Fibroblast of lung (primary cell): ENCODE data around the gene ZNF664. TPM values are rescaled to one million over a fixed set of nuclear protein-coding genes. Genes with fewer than 3 reads are reported as not detected.
A peak's percentile ranks its signal among the peaks of the same experiment; 100 is the strongest.

ENCODE experiments used
- DNase-seq, 2 donors: peaks; one replicate each; pipeline versions ENCODE4 v3.0.0 to v3.0.0-alpha.2; 2010; ENCODE audit warnings: low read depth in 2 of 2
- H2AFZ ChIP-seq: 2 replicates; pipeline ENCODE4 v1.5.1; 2012; ENCODE audit warnings: low read length, control low read depth, inconsistent platforms
- H3K27ac ChIP-seq: 2 replicates; pipeline ENCODE4 v1.5.1; 2011; ENCODE audit warnings: low read length, control low read depth; ENCODE audit not compliant: insufficient read depth
- H3K27me3 ChIP-seq: 2 replicates; pipeline ENCODE4 v1.5.1; 2011; ENCODE audit warnings: mild to moderate bottlenecking, low read length; ENCODE audit not compliant: control insufficient read depth, insufficient read depth
- H3K36me3 ChIP-seq: 2 replicates; pipeline ENCODE4 v1.5.1; 2011; ENCODE audit warnings: low read length; ENCODE audit not compliant: control insufficient read depth, insufficient read depth
- H3K4me1 ChIP-seq: 2 replicates; pipeline ENCODE4 v1.5.1; 2011; ENCODE audit warnings: low read length; ENCODE audit not compliant: control insufficient read depth, insufficient read depth; ENCODE audit errors: extremely low read depth
- H3K4me2 ChIP-seq: 2 replicates; pipeline ENCODE4 v1.5.1; 2011; ENCODE audit warnings: low read length, control low read depth; ENCODE audit not compliant: insufficient read depth; ENCODE audit errors: extremely low read depth
- H3K4me3 ChIP-seq, 4 experiments: fragments of 200-600 bp in 1 of 4; sonication (generic) in 1 of 4; replicated peaks in 1 of 4; 2 replicates each; pipeline ENCODE4 v1.5.1; 2011 to 2016; ENCODE audit warnings: low read length in 4 of 4, low read depth in 3 of 4, mild to moderate bottlenecking in 3 of 4, control low read depth in 2 of 4, inconsistent platforms in 1 of 4, mixed read lengths in 1 of 4; ENCODE audit not compliant: insufficient read depth in 1 of 4; ENCODE audit errors: control extremely low read depth in 1 of 4
- H3K79me2 ChIP-seq: 2 replicates; pipeline ENCODE4 v1.5.1; 2012; ENCODE audit warnings: mild to moderate bottlenecking, low read length, inconsistent platforms; ENCODE audit not compliant: control insufficient read depth, insufficient read depth
- H3K9ac ChIP-seq: 2 replicates; pipeline ENCODE4 v1.5.1; 2011; ENCODE audit warnings: mild to moderate bottlenecking, low read length, control low read depth; ENCODE audit not compliant: insufficient read depth
- H3K9me3 ChIP-seq: 2 replicates; pipeline ENCODE4 v1.5.1; 2012; ENCODE audit warnings: low read depth, low read length; ENCODE audit not compliant: control insufficient read depth, insufficient read depth
- H4K20me1 ChIP-seq: 2 replicates; pipeline ENCODE4 v1.5.1; 2011; ENCODE audit warnings: low read length; ENCODE audit not compliant: control insufficient read depth, insufficient read depth; ENCODE audit errors: extremely low read depth
- EZH2 ChIP-seq: IDR thresholded peaks from 2 replicates; pipeline ENCODE4 v1.5.1; 2012; ENCODE audit warnings: low read length, control low read depth, mild to moderate bottlenecking; ENCODE audit errors: missing control alignments
- polyA plus RNA-seq, 2 donors: library from polyadenylated mRNA; depleted of rRNA in 1 of 2; stranded (reverse) in 1 of 2; unstranded in 1 of 2; fragments of >200 nt; gene quantifications; 2 replicates each; pipeline ENCODE4 v1.2.1, GENCODE V29; 2011 to 2012; ENCODE audit warnings: missing spikeins in 1 of 2
- total RNA-seq: library from RNA; depleted of rRNA; stranded (reverse); fragments of >200 nt; gene quantifications from 2 replicates; pipeline ENCODE4 v1.2.1, GENCODE V29; 2014
- TF ChIP-seq, protein P1 (sequence below), 2 donors: IDR thresholded peaks in 1 of 2; conservative IDR thresholded peaks in 1 of 2; 1 replicate in 1 of 2; 2 replicates in 1 of 2; pipeline ENCODE4 v1.5.1; 2011 to 2012; ENCODE audit warnings: low read length in 2 of 2, control low read depth in 1 of 2, inconsistent platforms in 1 of 2, low read depth in 1 of 2, mild to moderate bottlenecking in 1 of 2

Gene ZNF664
- total and polyA plus RNA-seq, 2 donors (not counting 1 experiment from before 2014, with no cell fraction given), result 43.9 to 55.1 TPM

DNA sequence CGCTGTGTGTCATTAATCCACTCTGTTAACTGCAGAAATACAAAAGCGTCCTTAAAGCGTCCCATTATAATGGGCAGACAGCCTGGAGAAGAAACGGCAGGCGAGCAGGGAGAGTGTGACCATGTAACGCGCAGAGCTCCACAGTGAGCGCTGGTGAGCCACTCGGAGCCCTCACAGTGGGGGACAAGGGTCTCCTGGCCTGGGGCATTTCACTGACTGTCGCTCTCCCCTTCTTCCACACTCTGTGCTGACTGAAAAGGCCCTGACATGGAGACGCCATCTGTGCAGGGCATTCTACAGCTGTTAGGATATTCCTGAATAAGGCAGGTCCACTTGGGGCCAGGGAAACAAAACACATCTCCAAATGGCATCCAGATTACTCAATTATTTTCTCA, 24.6 kb upstream of the ZNF664 start:
- no peak for DNase-seq
- Histone ChIP-seq H3K9ac (no peak overlapping the region), H3K27me3 (no peaks in the 10 kb centered on the region), H3K36me3 (no peaks in the 10 kb centered on the region), H3K4me3 (no peak overlapping the region), H3K27ac (no peak overlapping the region), H3K4me2 (no peak overlapping the region), H3K4me1 (peaks cover 2% of the 10 kb centered on the region), H3K9me3 (no peaks in the 10 kb centered on the region), H4K20me1 (no peaks in the 10 kb centered on the region), H3K79me2 (no peaks in the 10 kb centered on the region), H2AFZ (no peak overlapping the region)
- TF ChIP-seq, protein P1, sequence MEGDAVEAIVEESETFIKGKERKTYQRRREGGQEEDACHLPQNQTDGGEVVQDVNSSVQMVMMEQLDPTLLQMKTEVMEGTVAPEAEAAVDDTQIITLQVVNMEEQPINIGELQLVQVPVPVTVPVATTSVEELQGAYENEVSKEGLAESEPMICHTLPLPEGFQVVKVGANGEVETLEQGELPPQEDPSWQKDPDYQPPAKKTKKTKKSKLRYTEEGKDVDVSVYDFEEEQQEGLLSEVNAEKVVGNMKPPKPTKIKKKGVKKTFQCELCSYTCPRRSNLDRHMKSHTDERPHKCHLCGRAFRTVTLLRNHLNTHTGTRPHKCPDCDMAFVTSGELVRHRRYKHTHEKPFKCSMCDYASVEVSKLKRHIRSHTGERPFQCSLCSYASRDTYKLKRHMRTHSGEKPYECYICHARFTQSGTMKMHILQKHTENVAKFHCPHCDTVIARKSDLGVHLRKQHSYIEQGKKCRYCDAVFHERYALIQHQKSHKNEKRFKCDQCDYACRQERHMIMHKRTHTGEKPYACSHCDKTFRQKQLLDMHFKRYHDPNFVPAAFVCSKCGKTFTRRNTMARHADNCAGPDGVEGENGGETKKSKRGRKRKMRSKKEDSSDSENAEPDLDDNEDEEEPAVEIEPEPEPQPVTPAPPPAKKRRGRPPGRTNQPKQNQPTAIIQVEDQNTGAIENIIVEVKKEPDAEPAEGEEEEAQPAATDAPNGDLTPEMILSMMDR (conservative IDR thresholded peaks at IDR 0.05 in 1 of 2, IDR thresholded peaks at IDR 0.05 in 1 of 2; ENCODE audit: low read depth in 1 of 2, low read length in 2 of 2), result no peak
- TF ChIP-seq EZH2, result no peak

DNA sequence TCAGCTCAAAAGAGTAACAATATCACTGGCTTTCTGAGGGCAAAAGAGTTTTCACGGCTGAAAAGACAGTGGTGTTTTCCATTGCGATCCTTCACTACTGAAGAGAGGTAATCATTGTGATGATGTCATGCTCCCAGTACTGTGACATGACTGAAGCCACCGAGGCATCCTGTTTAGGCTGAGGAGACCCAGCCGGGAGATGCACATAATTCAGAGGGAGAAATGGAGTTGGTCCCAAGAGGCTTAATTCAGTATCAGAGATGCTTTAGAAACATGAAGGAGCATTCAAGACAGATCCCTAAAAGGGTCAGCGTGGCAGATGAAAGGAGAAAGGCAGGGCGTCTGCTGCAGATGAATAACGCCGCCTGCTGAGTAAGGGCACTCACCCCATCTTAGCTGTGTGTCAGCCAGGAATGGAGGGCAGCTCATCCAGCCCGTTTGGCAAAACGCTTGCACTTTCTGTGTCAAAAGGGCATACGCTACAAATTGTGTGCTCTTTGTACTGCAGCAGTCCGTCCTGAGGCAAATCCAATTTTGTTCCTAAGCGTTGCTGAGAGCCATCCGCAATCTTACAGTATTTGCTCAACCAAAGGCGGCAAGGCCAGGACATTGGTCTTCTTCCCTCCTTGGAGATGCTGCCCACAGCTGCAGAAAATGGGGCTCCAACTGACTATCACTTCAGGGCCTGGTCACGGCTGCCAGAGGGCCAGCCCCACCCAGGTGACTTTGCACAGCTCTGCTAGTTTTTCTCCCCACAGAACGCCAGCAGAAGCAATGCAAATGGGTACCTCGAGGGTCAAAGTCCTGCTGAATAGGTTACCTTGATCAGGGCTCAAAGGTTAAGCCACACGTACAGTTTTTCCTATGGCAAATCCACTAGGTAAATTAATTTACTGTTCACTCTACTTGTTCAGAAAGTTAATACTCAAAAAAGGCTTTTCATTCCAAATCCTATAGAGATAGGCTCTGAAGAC, 23.9 kb upstream of the ZNF664 start:
- H3K4me2 ChIP-seq, result no peak overlapping the region
- H3K36me3 ChIP-seq, result no peaks in the 10 kb centered on the region
- H2AFZ ChIP-seq, result no peak overlapping the region
- no peaks in the 10 kb centered on the region for H3K9me3 ChIP-seq
- no peaks in the 10 kb centered on the region for H3K79me2 ChIP-seq
- H3K27ac ChIP-seq, result no peak overlapping the region
- TF ChIP-seq EZH2, result no peak
- TF ChIP-seq, protein P1 (conservative IDR thresholded peaks at IDR 0.05 in 1 of 2, IDR thresholded peaks at IDR 0.05 in 1 of 2; ENCODE audit: low read depth in 1 of 2, low read length in 2 of 2), result no peak
- H3K27me3 ChIP-seq, result no peaks in the 10 kb centered on the region
- peaks cover 2% of the 10 kb centered on the region for H3K4me1 ChIP-seq
- peak in 1 of 2 donors; percentile 23 for DNase-seq
- H4K20me1 ChIP-seq, result no peaks in the 10 kb centered on the region
- no peak overlapping the region for H3K4me3 ChIP-seq
- H3K9ac ChIP-seq, result no peak overlapping the region

- peaks cover 2% of the 10 kb centered on the region for H3K4me1 ChIP-seq
- H3K79me2 ChIP-seq, result no peaks in the 10 kb centered on the region
- no peak overlapping the region for H3K27ac ChIP-seq
- TF ChIP-seq, protein P1 (conservative IDR thresholded peaks at IDR 0.05 in 1 of 2, IDR thresholded peaks at IDR 0.05 in 1 of 2; ENCODE audit: low read depth in 1 of 2, low read length in 2 of 2), result no peak
- no peak for TF ChIP-seq EZH2
- no peaks in the 10 kb centered on the region for H3K9me3 ChIP-seq
- no peaks in the 10 kb centered on the region for H4K20me1 ChIP-seq
- H3K9ac ChIP-seq, result no peak overlapping the region
- no peak overlapping the region for H3K4me3 ChIP-seq
- no peak overlapping the region for H3K4me2 ChIP-seq
- no peak overlapping the region for H2AFZ ChIP-seq
- no peaks in the 10 kb centered on the region for H3K27me3 ChIP-seq
- DNase-seq, result no peak
- no peaks in the 10 kb centered on the region for H3K36me3 ChIP-seq
Observed at GRCh38 chr12:123949770-123950165, 23.2 kb upstream of the ZNF664 start.
